ENCODE data around the gene CMTM1.
A peak's percentile ranks its signal among the peaks of the same experiment; 100 is the strongest.
"Not testable (repeated sequence)": the region's sequence is repeated elsewhere in the genome, so short reads cannot be mapped to it uniquely, and the experiment has no call there.

CMTM1 gene

DNA sequence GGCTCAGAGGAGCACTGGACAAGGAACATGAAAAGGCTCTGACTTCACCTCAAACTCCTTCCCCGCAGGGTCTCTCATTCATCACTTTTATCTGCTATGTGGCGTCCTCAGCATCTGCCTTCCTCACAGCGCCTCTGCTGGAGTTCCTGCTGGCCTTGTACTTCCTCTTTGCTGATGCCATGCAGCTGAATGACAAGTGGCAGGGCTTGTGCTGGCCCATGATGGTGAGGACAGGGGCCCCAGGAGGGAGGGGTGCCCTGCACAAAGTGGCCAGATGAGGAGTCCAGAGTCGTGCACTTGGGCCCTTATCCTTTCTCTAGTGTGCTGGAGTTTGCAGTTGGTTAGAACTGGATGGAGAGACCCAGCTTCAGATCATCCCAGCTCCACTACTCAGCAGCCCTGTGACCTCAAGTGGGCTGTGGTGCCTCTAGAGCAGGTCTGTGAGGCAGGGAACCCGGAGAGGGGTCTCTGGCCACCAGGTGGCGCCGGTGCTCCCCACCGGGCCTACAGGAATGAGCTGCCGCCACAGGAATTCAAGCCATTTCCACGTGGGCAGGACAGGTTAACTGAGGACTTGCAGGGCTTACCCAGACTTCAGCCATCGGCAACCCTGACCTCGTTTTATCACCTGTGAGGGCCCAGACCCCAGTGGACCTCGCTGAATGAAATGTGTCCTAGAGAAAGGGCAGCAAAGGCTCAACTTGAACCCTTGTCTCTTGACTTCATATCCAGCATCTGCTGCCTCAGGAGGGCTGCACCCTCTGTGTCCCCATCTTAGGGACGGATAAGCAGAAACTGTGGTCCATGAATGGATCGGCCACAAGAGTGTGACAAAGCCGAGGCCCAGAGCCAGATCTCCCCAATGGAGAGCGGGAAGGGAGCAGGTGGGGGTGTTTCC is 42.3 kb downstream of the CMTM1 start:
- TF ChIP-seq, protein P1, sequence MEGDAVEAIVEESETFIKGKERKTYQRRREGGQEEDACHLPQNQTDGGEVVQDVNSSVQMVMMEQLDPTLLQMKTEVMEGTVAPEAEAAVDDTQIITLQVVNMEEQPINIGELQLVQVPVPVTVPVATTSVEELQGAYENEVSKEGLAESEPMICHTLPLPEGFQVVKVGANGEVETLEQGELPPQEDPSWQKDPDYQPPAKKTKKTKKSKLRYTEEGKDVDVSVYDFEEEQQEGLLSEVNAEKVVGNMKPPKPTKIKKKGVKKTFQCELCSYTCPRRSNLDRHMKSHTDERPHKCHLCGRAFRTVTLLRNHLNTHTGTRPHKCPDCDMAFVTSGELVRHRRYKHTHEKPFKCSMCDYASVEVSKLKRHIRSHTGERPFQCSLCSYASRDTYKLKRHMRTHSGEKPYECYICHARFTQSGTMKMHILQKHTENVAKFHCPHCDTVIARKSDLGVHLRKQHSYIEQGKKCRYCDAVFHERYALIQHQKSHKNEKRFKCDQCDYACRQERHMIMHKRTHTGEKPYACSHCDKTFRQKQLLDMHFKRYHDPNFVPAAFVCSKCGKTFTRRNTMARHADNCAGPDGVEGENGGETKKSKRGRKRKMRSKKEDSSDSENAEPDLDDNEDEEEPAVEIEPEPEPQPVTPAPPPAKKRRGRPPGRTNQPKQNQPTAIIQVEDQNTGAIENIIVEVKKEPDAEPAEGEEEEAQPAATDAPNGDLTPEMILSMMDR (conservative IDR thresholded peaks at IDR 0.05; ENCODE audit: low read depth, low read length): peak; percentile 98
- H3K4me3 ChIP-seq (ENCODE audit: low read length): no peak overlapping the region
- peak; percentile 79 for DNase-seq (ENCODE audit: low read depth)

DNA sequence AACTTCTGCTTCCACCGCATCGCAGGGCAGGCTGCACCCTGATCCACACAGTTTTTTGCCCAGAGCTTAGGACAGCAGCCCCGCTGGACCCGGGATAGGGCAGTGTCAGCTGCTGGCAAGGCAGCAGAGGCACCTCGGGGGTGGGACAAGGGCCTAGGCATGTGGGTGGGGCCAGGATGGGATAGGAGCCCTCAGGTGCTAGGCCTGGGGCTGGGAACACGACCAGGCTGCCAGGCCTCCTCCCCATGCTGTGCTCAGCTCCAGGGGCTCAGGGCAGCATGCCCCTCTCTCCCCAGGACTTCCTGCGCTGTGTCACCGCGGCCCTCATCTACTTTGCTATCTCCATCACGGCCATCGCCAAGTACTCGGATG is 42.9 kb downstream of the CMTM1 start:
- no peak overlapping the region for H3K4me3 ChIP-seq (ENCODE audit: low read length)
- TF ChIP-seq, protein P1 (conservative IDR thresholded peaks at IDR 0.05; ENCODE audit: low read depth, low read length): no peak
- no peak for DNase-seq (ENCODE audit: low read depth)

- TF ChIP-seq, protein P1 (conservative IDR thresholded peaks at IDR 0.05; ENCODE audit: low read depth, low read length): no peak
- H3K4me3 ChIP-seq (ENCODE audit: low read length): no peak overlapping the region
- DNase-seq (ENCODE audit: low read depth): no peak
Measured at GRCh38 chr16:66610111-66610820, 44.0 kb downstream of the CMTM1 start.

DNA sequence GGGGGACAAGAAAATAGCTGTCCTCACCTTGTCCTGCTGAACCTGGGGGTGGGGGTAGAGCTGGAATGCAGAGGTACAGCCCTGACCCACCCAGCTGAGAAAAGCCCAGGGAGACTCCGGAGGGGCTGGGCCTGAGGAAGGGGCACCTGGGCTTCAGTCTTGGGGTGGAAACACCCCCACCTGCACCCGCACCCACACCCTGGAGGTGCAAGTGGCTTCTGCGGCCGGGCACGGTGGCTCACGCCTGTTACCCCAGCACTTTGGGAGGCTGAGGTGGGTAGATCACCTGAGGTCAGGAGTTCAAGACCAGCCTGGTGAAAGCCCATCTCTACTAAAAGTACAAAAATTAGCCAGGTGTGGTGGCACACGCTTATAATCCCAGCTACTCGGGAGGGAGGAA is 45.7 kb downstream of the CMTM1 start:
- not testable (repeated sequence) for DNase-seq (ENCODE audit: low read depth)

DNA sequence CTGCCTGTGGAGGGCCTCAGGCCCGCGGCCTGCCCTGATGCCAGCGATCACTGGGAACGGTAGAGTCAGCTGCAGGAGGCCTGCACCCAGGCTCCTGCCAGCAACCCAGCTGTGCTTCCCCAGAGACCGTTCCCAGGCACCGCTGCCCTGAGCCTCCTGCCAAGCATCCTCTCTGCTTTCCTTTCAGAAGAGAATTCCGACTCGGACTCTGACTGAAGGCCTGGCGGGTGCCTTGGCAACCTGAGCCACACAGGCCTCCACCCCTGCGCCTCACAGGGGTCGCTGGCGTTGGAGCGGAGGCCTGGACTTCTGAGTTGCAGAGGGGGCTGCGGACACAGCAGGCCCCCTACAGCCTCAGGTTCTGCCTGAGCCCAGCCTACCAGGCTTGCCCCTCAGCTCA is 46.2 kb downstream of the CMTM1 start:
- TF ChIP-seq, protein P1 (conservative IDR thresholded peaks at IDR 0.05; ENCODE audit: low read depth, low read length): no peak
- no peak for DNase-seq (ENCODE audit: low read depth)
- no peak overlapping the region for H3K4me3 ChIP-seq (ENCODE audit: low read length)

More for the DNA sequence above, 45.7 kb downstream of the CMTM1 start:
- H3K4me3 ChIP-seq (ENCODE audit: low read length): not testable (repeated sequence)

- no peak for DNase-seq (ENCODE audit: low read depth)
Measured at GRCh38 chr16:66614161-66614802, 48.0 kb downstream of the CMTM1 start.

DNA sequence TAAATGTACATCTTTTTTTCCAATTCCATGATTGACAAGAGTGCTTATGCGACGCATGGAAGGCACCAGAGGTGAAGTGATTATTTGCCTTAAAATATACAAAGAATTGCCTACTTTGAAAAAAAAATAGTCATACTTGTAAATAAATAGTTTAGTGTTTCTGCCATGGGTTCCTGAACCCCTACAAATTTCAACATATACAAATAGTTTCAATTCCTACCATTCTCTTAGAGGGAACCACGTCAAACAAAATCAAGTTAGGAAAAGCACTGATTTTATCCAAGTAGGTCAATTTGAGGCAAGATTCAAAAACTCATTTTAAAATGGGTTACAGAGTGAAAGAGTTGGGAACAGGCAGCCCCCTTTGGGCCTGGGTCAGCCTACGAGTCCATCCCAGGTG is 49.9 kb downstream of the CMTM1 start:
- TF ChIP-seq, protein P1 (conservative IDR thresholded peaks at IDR 0.05; ENCODE audit: low read depth, low read length): no peak
- H3K4me3 ChIP-seq (ENCODE audit: low read length): no peak overlapping the region
- no peak for DNase-seq (ENCODE audit: low read depth)

More at GRCh38 chr16:66614161-66614802, 48.0 kb downstream of the CMTM1 start:
- TF ChIP-seq, protein P1 (conservative IDR thresholded peaks at IDR 0.05; ENCODE audit: low read depth, low read length): no peak
- H3K4me3 ChIP-seq (ENCODE audit: low read length): no peak overlapping the region

Measured in retinal pigment epithelial cell (primary cell).